HG02678 (cell line): ENCODE data around the gene CALML6.
"Not testable (repeated sequence)": the region's sequence is repeated elsewhere in the genome, so short reads cannot be mapped to it uniquely, and the experiment has no call there.

Source experiments
- ATAC-seq: cut with Tn5 transposase; IDR thresholded peaks from one replicate; pipeline ENCODE4 v1.9.1; 2021; ENCODE audit warnings: mild to moderate bottlenecking, moderate library complexity; ENCODE audit not compliant: unreplicated experiment

Gene CALML6

DNA sequence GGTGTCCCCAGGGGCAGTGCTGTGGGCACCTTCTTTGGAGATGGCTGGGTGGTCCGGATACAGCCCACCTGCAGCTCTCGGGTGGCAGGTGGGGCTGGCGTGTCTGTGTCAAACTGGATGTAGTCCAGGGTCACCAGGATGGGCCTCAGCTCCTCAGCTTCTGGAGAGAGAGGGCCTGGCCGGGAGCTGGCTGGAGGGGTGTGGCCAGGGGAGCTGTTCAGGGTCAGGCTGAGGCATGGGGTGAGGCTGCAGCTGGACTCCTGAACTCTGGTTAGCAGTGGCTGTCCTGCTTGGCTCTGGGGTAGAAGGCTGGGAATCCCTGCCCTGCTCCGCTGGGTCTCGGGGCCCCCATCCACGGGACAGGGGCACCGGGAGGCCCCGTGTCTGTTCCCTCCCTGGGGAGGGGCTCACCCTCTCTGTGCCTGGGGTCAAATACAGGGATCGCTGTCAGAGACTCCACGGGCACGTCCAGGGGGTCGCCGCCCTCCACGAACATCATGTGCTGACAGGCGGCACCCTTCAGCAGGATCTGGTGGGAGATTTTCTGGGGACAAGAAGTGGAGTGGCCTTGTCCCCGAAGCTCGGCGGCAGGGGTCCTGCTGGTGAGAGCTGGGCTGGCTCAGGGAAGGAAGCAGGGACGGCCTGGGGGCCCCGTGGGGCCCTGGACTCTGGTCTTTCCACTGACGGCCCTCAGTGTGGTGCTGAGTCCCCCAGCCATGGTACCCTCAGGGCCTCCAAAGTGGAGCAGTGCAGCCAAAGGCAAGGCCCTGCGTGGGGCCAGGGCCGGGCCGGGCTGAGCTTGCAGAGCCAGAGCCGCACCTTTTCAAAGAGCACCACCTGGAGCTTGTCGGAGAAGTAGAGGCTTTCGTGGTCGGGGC lies 8.1 kb downstream of the CALML6 start:
- ATAC-seq = no peak

GRCh38 chr1:1924386-1924785 lies 9.3 kb downstream of the CALML6 start:
- ATAC-seq = no peak

DNA sequence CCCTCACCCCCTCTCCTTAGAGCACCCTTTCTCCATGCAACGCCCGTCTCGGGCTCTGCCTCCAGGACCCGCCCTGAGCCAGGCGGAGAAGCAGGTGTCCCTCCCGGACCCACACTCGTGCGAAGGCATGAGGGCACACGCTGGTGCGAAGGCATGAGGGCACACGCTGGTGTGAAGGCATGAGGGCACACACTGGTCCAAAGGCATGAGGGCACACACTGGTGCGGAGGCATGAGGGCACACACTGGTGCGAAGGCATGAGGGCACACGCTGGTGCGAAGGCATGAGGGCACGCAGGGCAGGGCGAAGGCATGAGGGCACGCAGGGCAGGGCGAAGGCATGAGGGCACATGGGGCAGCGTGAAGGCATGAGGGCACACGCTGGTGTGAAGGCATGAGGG lies 9.8 kb downstream of the CALML6 start:
- no peak for ATAC-seq

- ATAC-seq = no peak
Measured at GRCh38 chr1:1925437-1926345, 10.6 kb downstream of the CALML6 start.

- ATAC-seq = no peak
Measured at GRCh38 chr1:1926346-1926811, 11.3 kb downstream of the CALML6 start.

DNA sequence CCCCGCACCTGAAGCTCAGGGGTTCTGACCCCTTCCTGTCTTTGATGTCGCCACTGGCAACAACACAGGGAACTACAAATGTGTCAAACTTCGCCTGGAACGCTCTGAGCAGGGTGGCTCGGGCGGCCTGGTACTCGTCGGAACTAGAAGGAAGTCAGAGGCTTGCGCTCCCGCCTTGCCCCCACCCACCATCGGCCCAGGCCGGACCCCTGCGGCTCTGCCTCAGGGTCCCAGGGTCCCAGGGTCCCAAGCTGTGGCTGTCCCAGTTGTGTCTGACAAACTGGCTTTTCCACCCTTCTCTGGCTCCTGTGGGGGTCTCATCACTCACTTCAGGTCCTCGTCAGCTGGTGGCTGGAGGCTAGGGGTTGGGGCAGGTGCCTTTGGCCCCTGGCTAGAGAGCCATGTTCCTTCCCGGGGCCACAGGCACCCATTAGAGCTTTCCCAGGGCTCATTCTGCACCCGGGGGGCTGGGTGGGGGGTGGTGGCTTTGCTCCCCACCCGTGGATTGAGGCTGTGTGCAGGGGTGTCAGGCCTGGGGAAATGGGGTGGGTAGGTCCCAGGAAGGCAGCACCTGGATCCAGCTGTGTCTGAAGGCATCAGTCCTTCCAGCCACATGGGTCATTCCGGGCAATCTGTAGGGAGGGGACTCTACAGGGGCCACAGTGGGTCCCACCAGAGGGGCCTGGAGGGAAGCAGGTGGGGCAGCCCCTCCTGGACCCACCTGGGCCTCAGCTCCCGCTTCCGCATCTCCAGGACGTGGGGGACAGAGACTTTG lies 12.0 kb downstream of the CALML6 start:
- no peak for ATAC-seq

GRCh38 chr1:1927751-1928150 lies 12.7 kb downstream of the CALML6 start:
- no peak for ATAC-seq

DNA sequence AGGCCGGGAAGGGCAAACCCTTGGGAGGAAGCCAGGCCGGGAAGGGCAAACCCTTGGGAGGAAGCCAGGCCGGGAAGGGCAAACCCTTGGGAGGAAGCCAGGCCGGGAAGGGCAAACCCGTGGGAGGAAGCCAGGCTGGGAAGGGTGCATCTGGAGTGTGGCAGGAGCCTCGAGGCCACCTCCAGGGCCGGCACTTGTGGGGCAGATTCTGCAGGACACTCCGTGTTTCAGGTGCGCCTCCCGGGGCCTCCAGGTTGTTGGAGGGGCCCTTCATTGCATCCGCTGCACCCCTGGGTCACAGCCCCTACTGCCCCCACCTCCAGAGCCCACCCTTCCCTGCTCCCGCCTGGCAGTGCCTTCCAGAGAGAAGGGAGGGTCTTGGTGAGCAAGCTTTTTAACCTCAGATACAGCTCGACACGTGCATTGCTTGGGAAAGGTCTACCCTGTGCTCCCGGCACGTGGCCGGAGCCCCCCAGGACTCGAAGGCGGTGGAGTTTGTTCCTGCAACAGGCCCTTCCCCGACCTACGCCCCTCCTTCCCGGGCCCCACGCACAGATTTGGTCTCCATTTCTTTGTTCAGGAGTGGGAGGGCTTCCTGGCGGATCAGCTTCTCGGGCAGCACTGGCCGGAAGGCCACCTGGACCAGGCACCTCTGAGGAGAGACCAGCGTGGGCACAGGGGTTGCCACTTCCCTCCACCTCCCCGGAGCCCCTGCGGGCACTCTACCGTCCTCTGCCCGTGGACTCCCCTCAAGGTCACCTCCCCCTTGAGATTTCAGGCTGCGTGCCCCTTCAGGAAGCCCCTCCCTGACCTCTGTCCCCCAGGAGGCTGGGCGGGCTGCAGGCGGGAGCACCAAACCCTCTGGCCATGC lies 13.4 kb downstream of the CALML6 start:
- ATAC-seq = no peak

DNA sequence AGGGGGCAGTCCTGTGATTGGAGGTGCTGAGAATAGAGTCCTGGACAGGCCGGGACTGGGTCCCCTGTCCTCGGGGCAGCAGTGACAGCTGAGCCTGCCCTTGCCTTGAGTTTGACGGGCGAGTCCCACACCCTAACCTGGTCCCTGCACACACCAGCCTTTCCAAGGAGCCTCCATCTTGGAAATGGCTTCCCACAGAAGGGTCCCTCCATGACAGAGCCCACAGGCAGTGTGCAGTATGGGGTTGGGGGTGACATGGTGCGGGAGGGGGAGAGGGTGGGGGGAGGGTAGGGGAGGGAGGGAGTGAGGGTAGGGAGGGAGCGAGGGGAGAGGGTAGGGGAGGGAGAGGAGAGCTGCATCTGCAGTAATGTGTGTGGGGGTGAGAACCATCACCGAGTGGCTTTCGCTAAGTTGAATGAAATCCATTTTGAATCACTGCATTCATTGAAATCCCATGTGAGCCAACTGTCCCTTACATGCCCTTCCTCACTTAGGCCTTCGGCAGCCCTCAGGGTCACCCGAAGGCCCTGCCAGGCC lies 14.1 kb downstream of the CALML6 start:
- ATAC-seq = no peak

DNA sequence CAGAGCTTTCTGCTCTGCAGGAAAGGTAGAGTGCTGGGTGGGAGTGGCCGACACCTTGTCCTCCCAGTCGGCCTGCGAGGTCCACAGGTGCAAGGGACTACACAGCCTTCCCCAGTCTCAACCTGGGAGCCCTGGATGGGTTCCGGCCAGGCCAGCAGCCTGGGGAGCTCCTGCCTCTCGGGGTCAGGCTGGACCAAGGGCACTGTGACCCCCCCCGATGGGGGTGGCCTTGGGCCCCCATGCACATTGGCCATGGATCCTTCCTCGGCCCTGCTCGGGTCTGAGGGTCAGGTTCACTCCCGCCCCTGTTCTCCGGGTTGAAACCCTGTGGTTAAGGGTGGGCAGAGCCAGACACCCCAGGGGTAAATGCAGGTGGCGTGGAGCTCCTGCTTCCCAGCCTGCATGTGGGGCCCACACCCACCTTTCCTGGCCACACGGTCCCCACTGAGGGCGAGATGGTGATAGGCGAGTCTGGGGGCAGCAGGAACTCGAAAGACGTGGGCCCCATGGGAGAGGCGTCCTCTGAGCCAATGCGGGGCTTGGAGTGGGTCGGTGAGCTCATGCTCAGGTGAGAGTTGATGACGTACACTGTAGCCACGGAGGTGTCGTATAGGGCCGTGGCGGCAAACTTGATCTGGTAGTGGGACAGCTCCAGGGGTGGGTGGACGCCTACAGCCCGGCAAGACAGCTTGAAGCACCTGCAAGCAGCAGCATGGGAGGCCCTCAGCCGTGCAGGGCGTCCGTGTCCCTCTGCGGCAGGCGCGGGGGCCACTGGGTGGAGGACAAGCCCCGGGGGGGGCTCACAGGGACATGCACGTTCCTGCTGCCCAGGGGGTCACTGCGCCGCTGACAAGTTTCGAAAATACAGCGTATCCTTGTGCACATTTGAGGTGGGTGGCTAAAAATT lies 14.8 kb downstream of the CALML6 start:
- ATAC-seq = no peak

- not testable (repeated sequence) for ATAC-seq
Measured at GRCh38 chr1:1934848-1935247, 19.8 kb downstream of the CALML6 start.

DNA sequence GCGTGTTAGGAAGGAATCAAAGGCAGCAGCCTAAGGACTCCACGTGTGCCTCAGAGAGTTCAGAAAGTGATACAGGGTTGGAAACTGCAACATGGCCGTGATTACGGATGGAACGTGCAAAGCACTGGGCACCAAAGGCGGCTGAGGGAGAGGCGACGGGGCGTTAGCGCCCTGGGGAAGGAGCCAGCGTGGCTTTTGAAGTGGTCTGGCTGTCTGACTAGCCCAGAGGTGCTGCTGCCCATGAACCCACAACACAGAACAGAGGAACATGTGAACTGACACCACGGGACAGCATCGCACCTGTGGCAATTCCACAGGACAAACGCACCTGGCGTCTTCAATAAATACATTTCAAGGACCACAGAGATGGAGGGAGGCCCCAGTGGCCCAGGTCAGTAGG lies 22.0 kb downstream of the CALML6 start:
- no peak for ATAC-seq

DNA sequence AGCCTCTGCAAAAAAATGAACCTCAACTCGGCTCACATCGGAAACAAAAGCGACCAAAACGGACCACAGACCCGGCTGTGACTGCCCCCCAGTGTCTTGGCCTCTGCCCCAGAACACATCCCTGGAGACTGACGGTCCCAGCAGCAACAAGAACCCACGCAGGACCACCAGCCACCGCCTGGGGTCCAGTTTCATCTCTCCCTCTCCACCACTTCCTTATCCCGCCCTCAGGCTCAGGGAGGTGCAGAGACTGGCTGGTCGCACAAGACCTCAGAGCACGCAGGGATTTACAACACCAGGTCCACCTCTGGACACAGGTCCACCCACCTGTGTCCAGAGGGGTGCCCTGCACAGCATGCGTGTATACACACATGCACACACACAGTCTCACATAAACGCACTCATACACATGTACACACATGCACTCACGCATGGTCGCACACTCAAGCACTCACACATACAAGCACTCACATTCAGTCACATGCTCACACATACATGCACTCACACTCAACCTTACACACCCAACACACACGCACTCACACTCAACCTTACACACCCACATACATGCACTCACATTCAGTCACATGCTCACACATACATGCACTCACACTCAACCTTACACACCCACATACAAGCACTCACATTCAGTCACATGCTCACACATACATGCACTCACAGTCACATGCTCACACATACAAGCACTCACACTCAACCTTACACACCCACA lies 22.7 kb downstream of the CALML6 start:
- ATAC-seq = no peak

GRCh38 chr1:1938276-1938573 lies 23.2 kb downstream of the CALML6 start:
- ATAC-seq = no peak

- ATAC-seq = no peak
Measured at GRCh38 chr1:1938613-1939295, 23.7 kb downstream of the CALML6 start.

GRCh38 chr1:1939296-1940122 lies 24.4 kb downstream of the CALML6 start:
- no peak for ATAC-seq

DNA sequence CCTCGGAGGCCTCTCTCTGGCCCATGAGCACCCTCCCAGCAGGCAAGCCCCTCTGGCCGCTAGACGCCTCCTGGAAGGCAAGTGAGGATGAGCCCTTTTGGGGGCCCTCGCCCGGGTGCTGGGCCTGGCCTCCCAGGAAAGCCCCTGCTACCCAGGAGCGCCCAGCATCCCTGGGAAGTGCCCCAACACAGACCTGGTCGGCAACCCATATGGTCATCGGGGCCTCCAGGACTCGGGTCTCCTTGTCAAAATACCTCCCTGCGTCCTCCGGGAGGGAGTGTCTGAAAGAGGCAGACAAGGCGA lies 25.0 kb downstream of the CALML6 start:
- ATAC-seq = no peak
